ENCODE measurements around the gene ADARB2. TPM values are rescaled to one million over a fixed set of nuclear protein-coding genes. Genes with fewer than 3 reads are reported as not detected.

The ADARB2 gene
- total and polyA plus RNA-seq, 4 donors: 0.22 to 1.3 (median 0.55) TPM

DNA sequence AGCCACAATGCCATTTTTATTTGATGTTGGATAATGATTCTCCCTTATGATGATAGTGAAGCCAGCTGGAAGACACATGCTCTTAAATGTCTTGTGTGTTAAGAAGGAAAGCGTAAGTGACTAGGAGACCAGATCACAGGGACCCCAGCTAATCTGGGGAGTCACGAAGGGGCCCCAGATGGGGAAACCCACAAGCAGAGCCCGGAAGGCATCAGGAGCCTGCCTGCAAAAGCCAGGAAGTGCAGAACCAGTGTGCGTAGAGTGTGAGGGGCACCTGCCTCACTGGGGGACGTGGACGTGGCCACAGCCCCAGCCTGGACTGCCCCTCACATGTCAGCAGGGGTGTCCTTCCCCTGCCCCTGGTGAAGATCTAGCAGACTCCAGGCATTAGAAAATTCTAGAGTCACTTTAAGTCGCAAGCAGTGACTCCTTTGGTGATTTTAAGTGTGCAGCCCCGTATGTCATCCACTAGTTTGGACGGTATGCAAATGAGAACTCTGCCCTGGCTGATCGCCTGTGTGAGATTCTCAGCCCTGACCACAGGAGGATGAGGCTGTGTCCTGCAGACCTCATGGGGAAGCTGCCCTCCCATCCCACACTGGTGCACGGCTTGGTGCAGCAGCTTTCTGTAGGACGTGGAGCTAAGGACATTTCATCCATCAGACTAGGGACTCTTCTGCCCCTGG, 438.1 kb downstream of the ADARB2 start:
- Histone ChIP-seq H3K36me3 (ENCODE audit: control insufficient read depth in 4 of 4, insufficient read depth in 4 of 4, low read length in 4 of 4) (no peaks in the 10 kb centered on the region), H3K9ac (ENCODE audit: insufficient read depth in 1 of 2, low read length in 2 of 2) (no peak overlapping the region), H3K27me3 (ENCODE audit: control insufficient read depth in 3 of 3, insufficient read depth in 3 of 3, low read length in 2 of 3) (peaks cover 0 to under 1% (median 0%) of the 10 kb centered on the region in 3 donors), H3K4me3 (no peak overlapping the region), H3K27ac (ENCODE audit: low read depth in 1 of 2, low read length in 1 of 2) (no peak overlapping the region), H3K4me1 (ENCODE audit: control insufficient read depth in 5 of 5, insufficient read depth in 5 of 5, low read length in 5 of 5) (peaks cover 0 to 3% (median 0%) of the 10 kb centered on the region in 5 donors), H3K9me3 (ENCODE audit: control insufficient read depth in 4 of 4, insufficient read depth in 3 of 4, low read length in 3 of 4) (peaks cover 0 to 8% (median 0%) of the 10 kb centered on the region in 4 donors)
- no peak for ATAC-seq (ENCODE audit: insufficient read depth, low FRiP score)
- no peak for DNase-seq
- WGBS, 2 donors: 38 to 47% methylated on average over 12 of the region's 12 CpGs
- TF ChIP-seq CTCF (IDR thresholded peaks at IDR 0.05; ENCODE audit: control extremely low read depth, extremely low read depth): no peak

GRCh38 chr10:1297566-1298301, 439.6 kb downstream of the ADARB2 start:
- peaks cover 0 to 5% (median 0%) of the 10 kb centered on the region in 3 donors for H3K27me3 ChIP-seq (ENCODE audit: control insufficient read depth in 3 of 3, insufficient read depth in 3 of 3, low read length in 2 of 3)
- TF ChIP-seq CTCF (IDR thresholded peaks at IDR 0.05; ENCODE audit: control extremely low read depth, extremely low read depth): no peak
- no peak overlapping the region for H3K4me3 ChIP-seq
- no peak overlapping the region for H3K27ac ChIP-seq (ENCODE audit: low read depth in 1 of 2, low read length in 1 of 2)
- H3K9me3 ChIP-seq (ENCODE audit: control insufficient read depth in 4 of 4, insufficient read depth in 3 of 4, low read length in 3 of 4): peaks cover 0 to 8% (median 0%) of the 10 kb centered on the region in 4 donors
- H3K9ac ChIP-seq (ENCODE audit: insufficient read depth in 1 of 2, low read length in 2 of 2): no peak overlapping the region
- ATAC-seq (ENCODE audit: insufficient read depth, low FRiP score): no peak
- H3K4me1 ChIP-seq (ENCODE audit: control insufficient read depth in 5 of 5, insufficient read depth in 5 of 5, low read length in 5 of 5): peaks cover 0 to 9% (median 0%) of the 10 kb centered on the region in 5 donors
- no peaks in the 10 kb centered on the region for H3K36me3 ChIP-seq (ENCODE audit: control insufficient read depth in 4 of 4, insufficient read depth in 4 of 4, low read length in 4 of 4)
- 67 to 70% methylated on average over 14 of the region's 14 CpGs for WGBS, 2 donors
- DNase-seq: peak in 2 of 3 donors; percentile 19 to 30

GRCh38 chr10:1295756-1296480, 441.4 kb downstream of the ADARB2 start:
- Histone ChIP-seq H3K9me3 (ENCODE audit: control insufficient read depth in 4 of 4, insufficient read depth in 3 of 4, low read length in 3 of 4) (peaks cover 0 to 10% (median 0%) of the 10 kb centered on the region in 4 donors), H3K27ac (ENCODE audit: low read depth in 1 of 2, low read length in 1 of 2) (no peak overlapping the region), H3K9ac (ENCODE audit: insufficient read depth in 1 of 2, low read length in 2 of 2) (no peak overlapping the region), H3K36me3 (ENCODE audit: control insufficient read depth in 4 of 4, insufficient read depth in 4 of 4, low read length in 4 of 4) (no peaks in the 10 kb centered on the region), H3K27me3 (ENCODE audit: control insufficient read depth in 3 of 3, insufficient read depth in 3 of 3, low read length in 2 of 3) (peaks cover 0 to 5% (median 0%) of the 10 kb centered on the region in 3 donors), H3K4me1 (ENCODE audit: control insufficient read depth in 5 of 5, insufficient read depth in 5 of 5, low read length in 5 of 5) (peaks cover 0 to 9% (median 0%) of the 10 kb centered on the region in 5 donors), H3K4me3 (no peak overlapping the region)
- DNase-seq (no peak), ATAC-seq (ENCODE audit: insufficient read depth, low FRiP score) (no peak)
- WGBS, 2 donors: 83 to 89% methylated on average over 7 of the region's 7 CpGs
- TF ChIP-seq CTCF (IDR thresholded peaks at IDR 0.05; ENCODE audit: control extremely low read depth, extremely low read depth): no peak
